Hindlimb muscle (tissue), 1 donor: Measurements from ENCODE around the gene TMCO2. TPM values are rescaled to one million over a fixed set of nuclear protein-coding genes. Genes with fewer than 3 reads are reported as not detected.

Experiments
- polyA plus RNA-seq: library from polyadenylated mRNA; unstranded; fragments of 120-200 nt; gene quantifications from one replicate; pipeline ENCODE4 v1.2.1, GENCODE V29; 2013; ENCODE audit not compliant: insufficient read length

TMCO2 gene
- polyA plus RNA-seq, 1 donor, result not detected

Other genes with a start within 250 kb of the TMCO2 start
- 80.4 TPM for gene CAP1, start 207.2 kb upstream of the TMCO2 start, polyA plus RNA-seq
- 38.2 TPM for gene PPT1, start 150.7 kb upstream of the TMCO2 start, polyA plus RNA-seq
- 12.8 TPM for gene RLF, start 86.5 kb upstream of the TMCO2 start, polyA plus RNA-seq
- 24.5 TPM for gene ZMPSTE24, start 10.3 kb downstream of the TMCO2 start, polyA plus RNA-seq
- gene COL9A2, start 69.3 kb downstream of the TMCO2 start, polyA plus RNA-seq, result 1.2 TPM
- 16.3 TPM for gene SMAP2, start 125.8 kb downstream of the TMCO2 start, polyA plus RNA-seq
- gene ZFP69B, start 202.5 kb downstream of the TMCO2 start, polyA plus RNA-seq, result 2.7 TPM
- gene ZFP69, start 229.4 kb downstream of the TMCO2 start, polyA plus RNA-seq, result 5.0 TPM